Subcutaneous abdominal adipose tissue (tissue), 5 donors: ENCODE data around the gene CNNM4.

Experiments
- H3K27ac ChIP-seq: one replicate; pipeline ENCODE4 v1.7.0; 2013; ENCODE audit warnings: low read depth, mild to moderate bottlenecking, inconsistent platforms, low read length, moderate library complexity
- H3K27me3 ChIP-seq, 5 donors: one replicate each; pipeline ENCODE4 v1.7.0; 2013; ENCODE audit warnings: low read length in 5 of 5, inconsistent platforms in 1 of 5; ENCODE audit not compliant: control insufficient read depth in 5 of 5, insufficient read depth in 4 of 5
- H3K36me3 ChIP-seq, 5 donors: one replicate each; pipeline ENCODE4 v1.7.0; 2013; ENCODE audit warnings: low read length in 5 of 5; ENCODE audit not compliant: control insufficient read depth in 5 of 5, insufficient read depth in 5 of 5
- H3K4me1 ChIP-seq, 5 donors: one replicate each; pipeline ENCODE4 v1.7.0; 2013; ENCODE audit warnings: low read length in 5 of 5, mild to moderate bottlenecking in 3 of 5, moderate library complexity in 1 of 5; ENCODE audit not compliant: control insufficient read depth in 5 of 5, insufficient read depth in 5 of 5
- H3K4me3 ChIP-seq, 5 donors: one replicate each; pipeline ENCODE4 v1.7.0; 2013; ENCODE audit warnings: low read length in 5 of 5, low read depth in 1 of 5
- H3K9ac ChIP-seq, 5 donors: one replicate each; pipeline ENCODE4 v1.7.0; 2013; ENCODE audit warnings: low read length in 5 of 5, mild to moderate bottlenecking in 4 of 5, moderate library complexity in 3 of 5
- H3K9me3 ChIP-seq, 5 donors: one replicate each; pipeline ENCODE4 v1.7.0; 2013; ENCODE audit warnings: low read length in 5 of 5; ENCODE audit not compliant: control insufficient read depth in 5 of 5
- donor health status: healthy.
- donor health status: healthy.
- donor health status: healthy.
- donor health status: healthy.
- donor health status: healthy.

The CNNM4 gene

DNA sequence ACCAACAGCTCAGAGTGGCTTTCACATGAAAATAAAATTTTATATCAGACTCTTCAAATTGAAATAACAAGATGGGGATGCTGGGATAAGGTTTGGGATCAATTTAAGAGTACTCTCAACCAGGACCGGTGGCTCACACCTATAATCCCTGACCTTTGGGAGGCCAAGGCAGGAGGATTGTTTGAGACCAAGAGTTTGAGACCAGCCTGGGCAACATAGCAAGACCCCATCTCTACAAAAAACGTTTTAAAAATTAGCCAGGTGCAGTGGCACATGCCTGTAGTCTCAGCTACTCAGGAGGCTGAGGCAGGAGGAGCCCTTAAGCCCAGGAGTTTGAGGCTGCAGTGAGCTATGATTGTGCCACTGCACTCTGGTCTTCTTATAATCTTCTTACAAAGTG lies 23.5 kb upstream of the CNNM4 start:
- H3K4me1 ChIP-seq, result peaks cover 5 to 52% (median 44%) of the 10 kb centered on the region in 5 donors
- H3K4me3 ChIP-seq, result no peak overlapping the region
- peaks cover 6 to 24% (median 18%) of the 10 kb centered on the region in 5 donors for H3K36me3 ChIP-seq
- no peaks in the 10 kb centered on the region for H3K9me3 ChIP-seq
- no peak overlapping the region for H3K27ac ChIP-seq
- no peak overlapping the region for H3K9ac ChIP-seq
- no peaks in the 10 kb centered on the region for H3K27me3 ChIP-seq

DNA sequence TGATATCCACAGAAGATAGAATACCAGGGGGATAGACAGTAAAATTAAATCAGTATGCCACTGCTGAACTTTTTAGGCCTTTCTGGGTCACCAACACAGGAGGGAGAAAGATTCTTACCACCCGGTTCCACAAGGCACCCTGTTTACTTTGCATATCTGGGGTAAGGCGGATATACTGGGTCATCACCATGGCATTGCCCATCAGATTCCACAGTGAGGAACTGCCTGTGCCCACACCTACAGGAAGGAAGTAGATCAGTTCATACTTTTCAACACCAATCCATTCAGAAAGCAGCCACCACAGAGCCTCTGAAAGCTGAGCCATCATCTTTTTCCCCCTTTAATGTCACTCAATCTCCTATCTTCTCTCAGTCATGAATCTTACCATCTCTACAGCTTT lies 22.9 kb upstream of the CNNM4 start:
- Histone ChIP-seq H3K4me3 (no peak overlapping the region), H3K27me3 (no peaks in the 10 kb centered on the region), H3K4me1 (peaks cover 5 to 52% (median 44%) of the 10 kb centered on the region in 5 donors), H3K9me3 (no peaks in the 10 kb centered on the region), H3K36me3 (peaks cover 6 to 23% (median 15%) of the 10 kb centered on the region in 5 donors), H3K9ac (peak overlapping the region in 1 of 5 donors; percentile 34), H3K27ac (no peak overlapping the region)

- H3K9me3 ChIP-seq, result no peaks in the 10 kb centered on the region
- peak overlapping the region; percentile 81 to 98 (median 91) for H3K4me3 ChIP-seq
- peaks cover 5 to 40% (median 34%) of the 10 kb centered on the region in 5 donors for H3K4me1 ChIP-seq
- H3K27me3 ChIP-seq, result no peaks in the 10 kb centered on the region
- H3K9ac ChIP-seq, result peak overlapping the region; percentile 57 to 90 (median 83)
- peaks cover 2 to 10% (median 3%) of the 10 kb centered on the region in 5 donors for H3K36me3 ChIP-seq
- H3K27ac ChIP-seq, result peak overlapping the region; percentile 75
Measured at GRCh38 chr2:96739076-96739632, 21.5 kb upstream of the CNNM4 start.

DNA sequence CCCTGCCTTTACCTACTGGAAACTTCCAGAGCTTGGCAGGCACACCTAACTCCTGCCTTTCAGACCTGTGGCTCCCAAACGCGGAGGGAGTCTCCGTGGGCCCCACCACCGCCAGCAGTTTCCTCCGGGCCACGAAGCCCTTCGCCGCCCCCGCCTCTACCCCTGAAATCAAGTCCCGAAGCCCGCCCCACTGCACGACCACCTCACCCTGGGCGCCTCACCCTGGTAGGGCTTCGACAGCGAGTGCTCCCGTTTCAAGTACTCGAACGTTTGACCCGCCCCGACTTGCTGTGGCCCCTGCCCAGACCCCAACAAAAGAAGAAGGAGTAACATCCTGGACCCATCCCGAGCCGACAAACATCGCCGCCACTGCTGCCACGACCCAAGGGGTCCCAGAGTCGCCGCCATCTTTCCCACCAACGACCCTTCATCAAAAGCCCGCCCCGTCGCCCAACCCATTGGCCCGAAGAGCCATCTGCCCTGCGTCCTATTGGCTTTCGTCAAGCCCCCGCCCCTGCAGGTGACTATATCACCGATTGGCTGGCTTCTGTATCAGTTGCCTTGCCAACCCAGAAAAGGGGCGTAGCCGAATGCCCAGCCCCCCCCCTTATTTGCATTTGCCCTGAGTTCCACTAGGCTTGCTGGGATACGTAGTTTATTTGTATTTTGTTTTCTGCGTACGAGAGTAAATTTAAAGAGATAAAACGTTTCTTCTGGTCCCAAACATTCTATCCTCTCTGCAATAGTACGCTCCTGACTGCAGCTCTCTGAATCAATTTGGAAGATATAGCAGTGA lies 20.9 kb upstream of the CNNM4 start, which contains the start of gene LMAN2L:
LMAN2L (minus strand) TSS at position 432 of the 796 bp plus-strand sequence; CDS start at position 408, 24 bp downstream.
- Histone ChIP-seq H3K27me3 (no peaks in the 10 kb centered on the region), H3K4me3 (peak within 1 kb of the TSS; percentile 81 to 98 (median 91)), H3K9me3 (no peaks in the 10 kb centered on the region), H3K36me3 (peaks cover 0 to 7% (median 2%) of the 10 kb centered on the region in 5 donors), H3K27ac (peak within 1 kb of the TSS; percentile 75), H3K9ac (peak within 1 kb of the TSS; percentile 57 to 90 (median 83)), H3K4me1 (peaks cover 5 to 33% (median 27%) of the 10 kb centered on the region in 5 donors)

DNA sequence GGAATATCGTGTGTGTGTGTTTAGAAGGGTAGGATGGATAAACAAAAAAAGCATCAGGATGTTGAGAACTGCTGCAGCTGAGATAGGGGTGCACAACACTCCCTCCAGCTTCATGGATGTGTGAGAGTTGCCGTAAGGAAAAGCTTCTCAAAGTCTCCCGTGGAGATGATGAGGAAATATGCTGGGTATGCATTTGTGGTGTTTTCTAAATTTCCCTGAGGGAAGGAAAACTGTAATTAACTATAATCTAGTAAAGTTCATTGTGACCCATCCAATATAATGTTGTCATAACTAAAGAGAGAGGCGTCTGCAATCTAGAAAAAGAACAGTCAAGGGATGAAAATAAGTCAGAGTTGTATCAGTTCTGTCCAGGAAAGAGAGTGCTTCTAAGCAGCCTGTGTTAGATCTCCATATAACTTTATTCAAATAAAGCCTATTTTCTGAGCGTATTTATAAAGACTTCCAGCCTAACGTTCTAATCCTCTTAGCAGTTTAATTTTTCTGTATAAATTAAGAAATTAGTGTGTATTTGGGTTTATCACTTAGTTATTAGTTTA lies 13.6 kb upstream of the CNNM4 start:
- Histone ChIP-seq H3K27me3 (no peaks in the 10 kb centered on the region), H3K4me1 (peaks cover 0 to 10% (median 6%) of the 10 kb centered on the region in 5 donors), H3K4me3 (no peak overlapping the region), H3K27ac (no peak overlapping the region), H3K36me3 (no peaks in the 10 kb centered on the region), H3K9me3 (no peaks in the 10 kb centered on the region), H3K9ac (no peak overlapping the region)

DNA sequence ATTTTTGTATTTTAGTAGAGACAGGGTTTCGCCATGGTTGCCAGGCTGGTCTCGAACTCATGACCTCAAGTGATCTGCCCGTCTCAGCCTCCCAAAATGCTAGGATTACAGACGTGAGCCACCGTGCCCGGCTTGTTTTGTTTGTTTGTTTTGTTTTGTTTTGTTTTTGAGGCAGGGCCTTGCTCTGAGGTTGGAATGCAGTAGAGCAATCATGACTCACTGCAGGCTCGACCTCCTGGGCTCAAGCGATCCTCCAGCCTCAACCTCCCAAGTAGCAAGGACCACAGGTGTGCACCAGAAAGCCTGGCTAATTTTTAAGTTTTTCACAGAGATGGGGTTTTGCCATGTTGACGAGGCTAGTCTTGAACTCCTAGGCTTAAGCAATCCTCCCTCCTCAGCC lies 8.9 kb upstream of the CNNM4 start:
- Histone ChIP-seq H3K27me3 (no peaks in the 10 kb centered on the region), H3K36me3 (no peaks in the 10 kb centered on the region), H3K9me3 (no peaks in the 10 kb centered on the region), H3K27ac (no peak overlapping the region), H3K4me3 (no peak overlapping the region), H3K9ac (no peak overlapping the region), H3K4me1 (peaks cover 0 to 10% (median 6%) of the 10 kb centered on the region in 5 donors)

- H3K4me1 ChIP-seq, result no peaks in the 10 kb centered on the region
- H3K9me3 ChIP-seq, result no peaks in the 10 kb centered on the region
- H3K4me3 ChIP-seq, result no peak overlapping the region
- no peaks in the 10 kb centered on the region for H3K27me3 ChIP-seq
- no peak overlapping the region for H3K27ac ChIP-seq
- H3K9ac ChIP-seq, result no peak overlapping the region
- no peaks in the 10 kb centered on the region for H3K36me3 ChIP-seq
Measured at GRCh38 chr2:96753661-96754282, 6.9 kb upstream of the CNNM4 start.

DNA sequence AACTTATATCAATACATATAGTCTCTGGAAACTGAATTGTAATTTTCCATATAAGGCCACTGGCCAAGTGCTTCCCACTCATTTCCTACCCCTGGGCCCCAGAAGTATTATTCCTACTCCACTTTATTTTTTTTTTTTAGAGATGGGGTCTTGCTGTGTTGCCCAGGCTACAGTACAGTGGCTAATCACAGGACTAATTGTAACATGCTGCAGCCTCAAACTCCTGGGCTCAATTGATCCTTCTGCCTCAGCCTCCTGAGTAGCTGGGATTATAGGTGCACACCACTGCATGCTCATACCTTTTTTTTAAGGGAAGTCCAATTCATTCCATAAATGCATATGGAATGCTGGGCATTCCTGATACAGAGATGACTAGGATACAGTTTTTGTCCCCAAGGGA lies 6.4 kb upstream of the CNNM4 start:
- Histone ChIP-seq H3K27ac (no peak overlapping the region), H3K27me3 (no peaks in the 10 kb centered on the region), H3K9me3 (no peaks in the 10 kb centered on the region), H3K4me1 (no peaks in the 10 kb centered on the region), H3K9ac (no peak overlapping the region), H3K4me3 (no peak overlapping the region), H3K36me3 (no peaks in the 10 kb centered on the region)

DNA sequence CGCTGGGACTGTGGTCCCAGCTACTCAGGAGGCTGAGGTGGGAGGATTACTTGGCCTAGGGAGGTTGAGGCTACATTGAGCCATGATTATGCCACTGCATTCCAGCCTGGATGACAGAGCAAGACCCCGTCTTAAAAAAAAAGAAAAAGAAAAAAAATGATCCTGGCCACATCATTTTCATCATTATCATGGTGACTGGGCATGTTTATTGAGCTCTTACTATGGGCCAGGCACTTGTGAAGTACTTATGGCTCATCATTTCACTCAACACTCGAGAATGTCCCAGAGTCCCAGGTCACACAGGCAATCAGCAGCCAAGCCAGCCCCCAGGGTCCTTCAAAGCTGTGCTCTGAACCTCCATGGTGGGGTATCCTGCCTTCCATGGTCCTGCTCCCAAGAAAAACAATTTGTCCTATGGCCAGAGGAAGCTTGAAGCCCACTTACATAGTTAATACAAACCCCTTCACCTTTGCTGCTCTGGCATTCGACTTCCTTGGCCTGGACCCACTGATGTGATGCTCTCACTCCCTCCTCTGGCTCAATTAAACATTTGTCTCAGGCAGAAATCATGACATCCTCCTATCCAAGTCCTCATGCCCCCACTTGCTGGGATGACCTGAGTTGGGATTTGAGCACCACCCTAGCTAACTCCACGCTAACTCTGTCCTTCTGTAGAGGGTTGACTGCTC lies 3.8 kb upstream of the CNNM4 start:
- H3K27me3 ChIP-seq, result no peaks in the 10 kb centered on the region
- peaks cover 5 to 17% (median 17%) of the 10 kb centered on the region in 5 donors for H3K4me1 ChIP-seq
- no peaks in the 10 kb centered on the region for H3K36me3 ChIP-seq
- H3K4me3 ChIP-seq, result no peak overlapping the region
- H3K9me3 ChIP-seq, result no peaks in the 10 kb centered on the region
- no peak overlapping the region for H3K27ac ChIP-seq
- no peak overlapping the region for H3K9ac ChIP-seq
